ENCODE data around the gene ENC1. TPM values are rescaled to one million over a fixed set of nuclear protein-coding genes. Genes with fewer than 3 reads are reported as not detected.

The ENC1 gene
- total RNA-seq, 1 experiment from 2014 or later: 7.9 TPM

DNA sequence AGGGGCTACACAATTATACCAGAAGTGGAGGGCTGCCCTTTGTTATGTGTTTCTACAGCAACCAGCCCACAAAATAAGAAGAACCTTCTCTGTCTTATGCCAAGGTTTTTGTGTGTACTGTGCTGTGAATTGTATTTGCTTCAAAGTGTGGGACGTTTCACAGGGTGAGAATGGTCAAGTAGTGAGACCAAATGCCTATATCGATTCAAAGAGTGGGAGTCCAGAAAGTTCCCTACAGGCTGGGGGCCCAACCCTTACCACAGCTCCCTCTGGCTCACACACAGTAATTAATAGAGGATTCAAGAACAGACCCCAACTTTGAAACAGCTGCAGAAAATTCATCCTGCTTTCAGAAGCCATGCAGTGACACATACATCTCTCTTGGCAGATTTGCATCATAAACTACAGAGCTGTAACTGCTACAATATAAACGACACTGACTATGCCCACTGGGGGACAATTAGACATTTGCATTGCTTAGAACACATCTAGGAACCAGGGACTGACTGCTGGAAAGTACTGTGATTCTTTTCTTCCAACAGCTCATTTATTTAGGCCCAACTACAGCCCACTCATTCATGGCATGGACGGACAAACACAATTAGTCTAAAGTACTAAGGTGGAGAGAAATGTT is 12.8 kb downstream of the ENC1 start:
- no peaks in the 10 kb centered on the region for H3K9me3 ChIP-seq (ENCODE audit: low read depth, low read length, poor library complexity, severe bottlenecking)
- H3K27ac ChIP-seq (ENCODE audit: low read depth, low read length, poor library complexity, severe bottlenecking): no peak overlapping the region
- H3K4me3 ChIP-seq (ENCODE audit: low read depth, low read length, poor library complexity, severe bottlenecking): no peak overlapping the region
- DNase-seq (ENCODE audit: low spot score): no peak
- CTCF ChIA-PET: no interaction called here
- BruUV-seq (replicated peaks): no TSS peak
- POLR2A ChIA-PET (ENCODE audit: low non-redundant PET): no interaction called here
- H3K4me1 ChIP-seq (ENCODE audit: insufficient read depth, low read length, poor library complexity, severe bottlenecking): peaks cover 45% of the 10 kb centered on the region
- intact Hi-C loops (cut with micrococcal nuclease; ENCODE audit: unreplicated experiment): no loop called here
- TF ChIP-seq, protein P1, sequence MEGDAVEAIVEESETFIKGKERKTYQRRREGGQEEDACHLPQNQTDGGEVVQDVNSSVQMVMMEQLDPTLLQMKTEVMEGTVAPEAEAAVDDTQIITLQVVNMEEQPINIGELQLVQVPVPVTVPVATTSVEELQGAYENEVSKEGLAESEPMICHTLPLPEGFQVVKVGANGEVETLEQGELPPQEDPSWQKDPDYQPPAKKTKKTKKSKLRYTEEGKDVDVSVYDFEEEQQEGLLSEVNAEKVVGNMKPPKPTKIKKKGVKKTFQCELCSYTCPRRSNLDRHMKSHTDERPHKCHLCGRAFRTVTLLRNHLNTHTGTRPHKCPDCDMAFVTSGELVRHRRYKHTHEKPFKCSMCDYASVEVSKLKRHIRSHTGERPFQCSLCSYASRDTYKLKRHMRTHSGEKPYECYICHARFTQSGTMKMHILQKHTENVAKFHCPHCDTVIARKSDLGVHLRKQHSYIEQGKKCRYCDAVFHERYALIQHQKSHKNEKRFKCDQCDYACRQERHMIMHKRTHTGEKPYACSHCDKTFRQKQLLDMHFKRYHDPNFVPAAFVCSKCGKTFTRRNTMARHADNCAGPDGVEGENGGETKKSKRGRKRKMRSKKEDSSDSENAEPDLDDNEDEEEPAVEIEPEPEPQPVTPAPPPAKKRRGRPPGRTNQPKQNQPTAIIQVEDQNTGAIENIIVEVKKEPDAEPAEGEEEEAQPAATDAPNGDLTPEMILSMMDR (conservative IDR thresholded peaks at IDR 0.05; ENCODE audit: low read depth, low read length): no peak
- TF ChIP-seq EZH2 (IDR thresholded peaks at IDR 0.05; ENCODE audit: borderline replicate concordance, low read depth, low read length, poor library complexity, severe bottlenecking): no peak
- no peaks in the 10 kb centered on the region for H3K36me3 ChIP-seq (ENCODE audit: insufficient read depth, low read length, poor library complexity, severe bottlenecking)
- H3K27me3 ChIP-seq (replicated peaks; ENCODE audit: insufficient read depth, low read depth, low read length, poor library complexity): no peaks in the 10 kb centered on the region

DNA sequence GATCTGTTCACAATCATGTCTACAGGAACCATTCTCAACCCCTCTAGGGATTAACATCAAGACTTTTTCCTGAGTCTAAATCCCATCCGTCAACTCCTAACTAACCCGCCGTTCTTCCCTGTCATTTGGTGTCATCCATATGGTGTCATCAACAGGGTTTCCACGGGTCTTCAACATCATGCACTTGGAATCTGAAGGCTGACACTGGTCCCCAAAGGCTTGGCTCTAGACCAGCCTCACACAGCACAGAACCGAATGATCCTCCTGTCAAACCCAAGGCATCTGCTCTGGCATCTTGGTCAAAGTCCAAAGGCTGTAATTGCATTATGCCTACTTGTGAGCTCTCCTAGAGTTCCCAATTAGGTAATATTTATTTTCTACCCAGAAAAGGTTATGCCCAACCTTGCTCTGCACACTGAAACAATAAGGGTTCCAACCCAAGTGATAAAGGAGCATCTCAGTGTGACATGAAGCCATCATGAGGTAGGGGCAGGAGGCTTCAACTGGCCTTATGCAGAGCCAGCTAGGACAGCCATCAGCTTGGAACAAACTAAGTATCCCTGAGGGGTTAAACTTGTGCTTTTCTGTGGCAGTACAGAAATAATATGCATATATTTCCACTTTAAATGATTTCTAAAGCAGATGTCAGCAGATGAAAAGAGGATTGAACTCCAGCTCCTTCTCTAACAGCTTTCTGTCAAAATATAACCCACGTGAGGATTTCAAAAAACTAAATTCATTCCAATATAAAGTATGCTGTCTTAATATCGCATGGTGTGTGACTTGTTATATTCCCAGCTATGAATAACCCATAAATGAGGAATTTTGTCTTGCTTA is 13.9 kb downstream of the ENC1 start:
- Histone ChIP-seq H3K9me3 (ENCODE audit: low read depth, low read length, poor library complexity, severe bottlenecking) (no peaks in the 10 kb centered on the region), H3K27me3 (replicated peaks; ENCODE audit: insufficient read depth, low read depth, low read length, poor library complexity) (no peaks in the 10 kb centered on the region), H3K4me1 (ENCODE audit: insufficient read depth, low read length, poor library complexity, severe bottlenecking) (peaks cover 39% of the 10 kb centered on the region), H3K4me3 (ENCODE audit: low read depth, low read length, poor library complexity, severe bottlenecking) (no peak overlapping the region), H3K27ac (ENCODE audit: low read depth, low read length, poor library complexity, severe bottlenecking) (no peak overlapping the region), H3K36me3 (ENCODE audit: insufficient read depth, low read length, poor library complexity, severe bottlenecking) (no peaks in the 10 kb centered on the region)
- no peak for DNase-seq (ENCODE audit: low spot score)
- no peak for TF ChIP-seq EZH2 (IDR thresholded peaks at IDR 0.05; ENCODE audit: borderline replicate concordance, low read depth, low read length, poor library complexity, severe bottlenecking)
- TF ChIP-seq, protein P1 (conservative IDR thresholded peaks at IDR 0.05; ENCODE audit: low read depth, low read length): no peak
- intact Hi-C loops (cut with micrococcal nuclease; ENCODE audit: unreplicated experiment): no loop called here
- POLR2A ChIA-PET (ENCODE audit: low non-redundant PET): no interaction called here
- no TSS peak for BruUV-seq (replicated peaks)
- CTCF ChIA-PET: no interaction called here

DNA sequence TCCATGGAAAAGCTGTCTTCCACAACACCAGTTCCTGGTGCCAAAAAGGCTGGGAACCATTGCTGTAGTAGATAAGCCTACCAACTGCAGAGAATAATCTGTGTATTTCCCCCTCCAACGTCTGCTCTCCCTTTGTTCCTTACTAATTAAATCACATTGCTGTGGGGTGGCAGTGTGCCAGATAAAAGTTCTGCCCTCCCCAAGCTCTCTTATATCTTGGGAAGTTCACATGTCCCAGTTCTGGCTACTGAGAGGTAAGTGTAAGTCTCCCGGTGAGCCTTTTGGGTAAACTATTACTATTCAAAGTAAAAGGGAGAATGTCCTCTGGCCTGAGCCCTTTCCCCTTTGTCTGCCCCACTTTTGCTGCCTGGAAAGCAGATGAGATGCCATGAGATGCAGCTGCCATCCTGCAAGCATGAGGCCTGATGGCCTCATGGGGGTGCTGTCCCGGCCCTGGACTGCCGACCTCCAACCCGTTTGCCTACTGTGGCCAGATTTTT is 14.7 kb downstream of the ENC1 start:
- DNase-seq (ENCODE audit: low spot score): peak; percentile 62
- no peak for TF ChIP-seq EZH2 (IDR thresholded peaks at IDR 0.05; ENCODE audit: borderline replicate concordance, low read depth, low read length, poor library complexity, severe bottlenecking)
- TF ChIP-seq, protein P1 (conservative IDR thresholded peaks at IDR 0.05; ENCODE audit: low read depth, low read length): peak; percentile 23; the same call in 1 of the 2 replicates
- ChIA-PET CTCF (no interaction called here), POLR2A (ENCODE audit: low non-redundant PET) (no interaction called here)
- no TSS peak for BruUV-seq (replicated peaks)
- Histone ChIP-seq H3K27me3 (replicated peaks; ENCODE audit: insufficient read depth, low read depth, low read length, poor library complexity) (no peaks in the 10 kb centered on the region), H3K27ac (ENCODE audit: low read depth, low read length, poor library complexity, severe bottlenecking) (no peak overlapping the region), H3K36me3 (ENCODE audit: insufficient read depth, low read length, poor library complexity, severe bottlenecking) (no peaks in the 10 kb centered on the region), H3K4me1 (ENCODE audit: insufficient read depth, low read length, poor library complexity, severe bottlenecking) (peaks cover 30% of the 10 kb centered on the region), H3K9me3 (ENCODE audit: low read depth, low read length, poor library complexity, severe bottlenecking) (no peaks in the 10 kb centered on the region), H3K4me3 (ENCODE audit: low read depth, low read length, poor library complexity, severe bottlenecking) (no peak overlapping the region)
- intact Hi-C loops (cut with micrococcal nuclease; ENCODE audit: unreplicated experiment): no loop called here
